IMR-90 (cell line): ENCODE measurements around the gene TXNDC9.
A peak's percentile ranks its signal among the peaks of the same experiment; 100 is the strongest.

Source experiments
- CTCF ChIP-seq: conservative IDR thresholded peaks from 2 replicates; pipeline ENCODE4 v1.5.1; 2012; ENCODE audit warnings: mild to moderate bottlenecking, low read depth, low read length, improper control_type of control experiment
- FOS ChIP-seq: fragments of 150-350 bp; IDR thresholded peaks from 2 replicates; pipeline ENCODE4 v1.6.1; 2016; ENCODE audit warnings: low read depth, low read length
- MAFK ChIP-seq: IDR thresholded peaks from 2 replicates; pipeline ENCODE4 v1.6.1; 2012; ENCODE audit warnings: low read depth, low read length, improper control_type of control experiment
- NFE2L2 ChIP-seq: fragments of 150-350 bp; IDR thresholded peaks from 2 replicates; pipeline ENCODE4 v1.6.1; 2016; ENCODE audit warnings: low read depth, mild to moderate bottlenecking, low read length
- POLR2A ChIP-seq: IDR thresholded peaks from 2 replicates; pipeline ENCODE4 v1.6.1; 2012; ENCODE audit warnings: mild to moderate bottlenecking, low read depth, low read length

GRCh38 chr2:99335911-99336803, at the start of gene TXNDC9:
- TF ChIP-seq POLR2A (peak; percentile 88), FOS (0 out of 2 replicates have a peak, but pooled peaks have one; percentile 3), MAFK (no peak), NFE2L2 (no peak), CTCF (no peak)
